GM12878 (cell line): ENCODE results near the gene TTC33. TPM values are rescaled to one million over a fixed set of nuclear protein-coding genes. Genes with fewer than 3 reads are reported as not detected.

Experiments
- BHLHE40 ChIP-seq, 2 experiments: fragments of 450-650 bp in 1 of 2; IDR thresholded peaks; 2 replicates each; pipeline ENCODE4 v1.6.1; 2011 to 2017; ENCODE audit warnings: low read depth in 2 of 2, borderline replicate concordance in 1 of 2, improper control_type of control experiment in 1 of 2, low read length in 1 of 2, mild to moderate bottlenecking in 1 of 2
- NRF1 ChIP-seq: conservative IDR thresholded peaks from 2 replicates; pipeline ENCODE4 v1.6.1; 2011; ENCODE audit warnings: mild to moderate bottlenecking, low read depth, low read length, improper control_type of control experiment
- PBX3 ChIP-seq: IDR thresholded peaks from 2 replicates; pipeline ENCODE4 v1.6.1; 2011; ENCODE audit warnings: mild to moderate bottlenecking, low read depth, low read length, moderate library complexity; ENCODE audit not compliant: insufficient replicate concordance
- REST ChIP-seq: IDR thresholded peaks from 2 replicates; pipeline ENCODE4 v1.6.1; 2012; ENCODE audit warnings: mild to moderate bottlenecking, low read depth, low read length
- STAT1 ChIP-seq: fragments of 450-650 bp; conservative IDR thresholded peaks from 2 replicates; pipeline ENCODE4 v1.6.1; 2014; ENCODE audit warnings: antibody characterized with exemption, mild to moderate bottlenecking
- TCF7 ChIP-seq: IDR thresholded peaks from 2 replicates; pipeline ENCODE4 v1.6.1; 2014; ENCODE audit warnings: antibody characterized with exemption, borderline replicate concordance
- USF1 ChIP-seq: IDR thresholded peaks from 2 replicates; pipeline ENCODE4 v1.6.1; 2011; ENCODE audit warnings: borderline replicate concordance, low read depth, mild to moderate bottlenecking, moderate library complexity, mixed read lengths, low read length; ENCODE audit not compliant: insufficient read depth; ENCODE audit errors: extremely low read length
- ZNF384 ChIP-seq: IDR thresholded peaks from 2 replicates; pipeline ENCODE4 v1.6.1; 2012; ENCODE audit warnings: low read depth, mild to moderate bottlenecking, low read length, improper control_type of control experiment, borderline replicate concordance
- polyA plus RNA-seq, 11 experiments: library from polyadenylated mRNA; depleted of rRNA in 4 of 11; unstranded in 6 of 11; stranded (reverse) in 5 of 11; fragments of >200 nt; fragmentation: Nextera tagmentation in 4 of 11; fragmentation: Illumina TruSeq in 1 of 11; extraction: Ambion mirVana in 4 of 11; extraction: Trizol in 1 of 11; gene quantifications; 1 replicate in 1 of 11; 2 replicates in 10 of 11; pipeline versions ENCODE4 v1.2.1 to v1.2.3, GENCODE V29; 2011 to 2016; ENCODE audit warnings: inconsistent platforms in 2 of 11, missing spikeins in 2 of 11, low read depth in 1 of 11
- total RNA-seq, 4 experiments: library from RNA; depleted of rRNA in 3 of 4; stranded (reverse); fragments of >200 nt in 3 of 4; fragmentation: Illumina TruSeq in 1 of 4; extraction: Trizol in 1 of 4; gene quantifications; 2 replicates each; pipeline versions ENCODE4 v1.2.1 to v1.2.3, GENCODE V29; 2013 to 2021

The TTC33 gene
- total and polyA plus RNA-seq, 10 of the 15 experiments (the other 5 are each of a cell fraction or from before 2014, with no cell fraction given), result 7.9 to 22.3 (median 14.6) TPM

- TF ChIP-seq USF1 (no peak), STAT1 (no peak), REST (no peak), NRF1 (no peak), TCF7 (no peak), BHLHE40 (IDR thresholded peaks at IDR 0.05; ENCODE audit: borderline replicate concordance in 1 of 2, low read depth in 2 of 2, low read length in 1 of 2) (no peak), ZNF384 (no peak), PBX3 (no peak)
These were observed 275.8 kb downstream of the TTC33 start (continued) for GRCh38 chr5:40479939-40480338.
